WTC11 (cell line): ENCODE results near the gene ACOT4. TPM values are rescaled to one million over a fixed set of nuclear protein-coding genes. Genes with fewer than 3 reads are reported as not detected.

Source experiments
- AR ChIP-seq: fragments of 250-450 bp; sonication (Bioruptor Pico); IDR thresholded peaks from 2 replicates; pipeline ENCODE4 v1.9.0; 2021; ENCODE audit warnings: mild to moderate bottlenecking
- E2F5 ChIP-seq: sonication (generic); formaldehyde crosslinking; IDR thresholded peaks from 2 replicates; pipeline ENCODE4 v1.8.1; 2022; ENCODE audit warnings: mild to moderate bottlenecking, moderate library complexity, missing genetic modification reagents
- NFYB ChIP-seq: sonication (generic); formaldehyde crosslinking; conservative IDR thresholded peaks from 2 replicates; pipeline ENCODE4 v1.8.0; 2022; ENCODE audit warnings: low read depth, missing genetic modification reagents
- SMAD3 ChIP-seq: sonication (generic); formaldehyde crosslinking; IDR thresholded peaks from 2 replicates; pipeline ENCODE4 v1.8.0; 2022; ENCODE audit warnings: missing genetic modification reagents, mild to moderate bottlenecking, borderline replicate concordance
- TP53 ChIP-seq: sonication (generic); formaldehyde crosslinking; IDR thresholded peaks from 2 replicates; pipeline ENCODE4 v1.8.1; 2023; ENCODE audit warnings: mild to moderate bottlenecking, missing genetic modification reagents
- ZBTB21 ChIP-seq: sonication (generic); formaldehyde crosslinking; IDR thresholded peaks from 2 replicates; pipeline ENCODE4 v1.8.1; 2023; ENCODE audit warnings: mild to moderate bottlenecking, missing genetic modification reagents, borderline replicate concordance
- total RNA-seq: library from RNA; stranded (reverse); gene quantifications from 3 replicates; pipeline ENCODE4 v1.2.3, GENCODE V29; 2021

The ACOT4 gene
- total RNA-seq, 1 experiment from 2014 or later = 1.6 TPM

GRCh38 chr14:73645248-73645610 is 53.6 kb downstream of the ACOT4 start (continued):
- no peak for TF ChIP-seq AR (CRISPR knock-in tag)
- no peak for TF ChIP-seq ZBTB21
- no peak for TF ChIP-seq SMAD3 (CRISPR knock-in tag)
- TF ChIP-seq TP53 (CRISPR knock-in tag) = no peak
- TF ChIP-seq E2F5 (CRISPR knock-in tag) = no peak
- no peak for TF ChIP-seq NFYB (CRISPR knock-in tag)

Other genes starting within 250 kb of the ACOT4 start
- 42.0 to 54.0 TPM (median 53.8 TPM) in 3 replicates for gene NUMB, start 133.3 kb upstream of the ACOT4 start, total RNA-seq
- gene RIOX1, start 100.9 kb upstream of the ACOT4 start, total RNA-seq = 27.1 to 29.3 TPM (median 28.0 TPM) in 3 replicates
- gene ACOT1, start 54.7 kb upstream of the ACOT4 start, total RNA-seq = 3.0 to 4.6 TPM (median 4.6 TPM) in 3 replicates
- gene HEATR4, start 32.9 kb upstream of the ACOT4 start, total RNA-seq = 0.25 to 0.63 TPM (median 0.46 TPM) in 3 replicates
- gene ACOT2, start 22.7 kb upstream of the ACOT4 start, total RNA-seq = 10.5 to 13.7 TPM (median 11.0 TPM) in 3 replicates
- gene ACOT6, start 20.6 kb downstream of the ACOT4 start, total RNA-seq = 0.13 to 0.37 TPM in 2 of 3 replicates, not detected in the other
- 14.3 to 15.6 TPM (median 15.6 TPM) in 3 replicates for gene DNAL1, start 53.1 kb downstream of the ACOT4 start, total RNA-seq
- 46.0 to 50.2 TPM (median 49.6 TPM) in 3 replicates for gene PNMA1, start 122.5 kb downstream of the ACOT4 start, total RNA-seq